Measurements from ENCODE around the gene PNMA1. TPM values are rescaled to one million over a fixed set of nuclear protein-coding genes. Genes with fewer than 3 reads are reported as not detected.

Gene PNMA1
- polyA plus RNA-seq, 2 donors: 12.7 to 13.2 TPM

DNA sequence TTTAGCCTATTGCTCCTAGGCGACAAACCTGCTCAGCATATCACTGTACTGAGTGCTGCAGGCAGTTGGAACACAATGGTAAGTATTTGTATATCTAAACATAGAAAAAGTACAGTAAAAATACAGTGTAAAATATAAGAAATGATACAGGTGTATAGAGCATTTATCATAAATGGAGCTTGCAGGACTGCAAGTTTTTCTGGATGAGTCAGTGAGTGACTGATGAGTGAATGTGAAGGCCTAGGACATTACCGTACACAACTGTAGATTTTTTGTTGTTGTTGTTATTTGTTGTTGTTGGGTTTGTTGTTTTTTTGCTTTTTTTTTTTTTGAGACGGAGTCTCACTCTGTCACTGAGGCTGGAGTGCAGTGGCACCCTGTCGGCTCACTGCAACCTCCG lies 33.4 kb downstream of the PNMA1 start:
- no peak overlapping the region for H3K27ac ChIP-seq (ENCODE audit: low read depth in 2 of 2, low read length in 1 of 2)
- no peaks in the 10 kb centered on the region for H3K4me1 ChIP-seq (ENCODE audit: control insufficient read depth in 2 of 2, insufficient read depth in 2 of 2, low read length in 1 of 2)
- H3K27me3 ChIP-seq (ENCODE audit: control insufficient read depth in 1 of 2, insufficient read depth in 2 of 2, low read length in 2 of 2): no peaks in the 10 kb centered on the region
- H3K9me3 ChIP-seq (ENCODE audit: control insufficient read depth in 2 of 2, insufficient read depth in 1 of 2, low read depth in 1 of 2, low read length in 1 of 2): no peaks in the 10 kb centered on the region
- H3K4me3 ChIP-seq (ENCODE audit: low read depth in 1 of 2, low read length in 2 of 2): no peak overlapping the region
- no peaks in the 10 kb centered on the region for H3K36me3 ChIP-seq (ENCODE audit: control insufficient read depth in 2 of 2, insufficient read depth in 2 of 2, low read length in 1 of 2)
- 93% methylated on average over 5 of the region's 5 CpGs for WGBS, 2 donors

DNA sequence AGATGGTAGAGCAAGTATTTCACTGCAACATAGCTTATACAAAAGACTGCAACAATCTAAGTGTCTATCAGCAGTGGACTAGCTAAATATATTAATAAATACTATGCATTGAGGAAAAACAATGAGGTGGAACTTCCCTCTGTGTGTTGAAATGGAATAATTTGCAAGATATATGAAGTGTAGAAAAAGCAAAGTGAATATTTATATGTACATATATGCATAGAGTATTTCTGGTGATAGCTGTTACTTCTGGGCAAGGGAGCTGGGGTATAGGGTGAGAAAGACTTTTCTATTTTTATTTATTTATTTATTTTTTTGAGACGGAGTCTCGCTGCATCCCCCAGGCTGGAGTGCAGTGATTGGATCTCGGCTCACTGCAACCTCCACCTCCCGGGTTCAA lies 35.5 kb downstream of the PNMA1 start:
- Histone ChIP-seq H3K9me3 (ENCODE audit: control insufficient read depth in 2 of 2, insufficient read depth in 1 of 2, low read depth in 1 of 2, low read length in 1 of 2) (no peaks in the 10 kb centered on the region), H3K36me3 (ENCODE audit: control insufficient read depth in 2 of 2, insufficient read depth in 2 of 2, low read length in 1 of 2) (no peaks in the 10 kb centered on the region), H3K27ac (ENCODE audit: low read depth in 2 of 2, low read length in 1 of 2) (no peak overlapping the region), H3K27me3 (ENCODE audit: control insufficient read depth in 1 of 2, insufficient read depth in 2 of 2, low read length in 2 of 2) (no peaks in the 10 kb centered on the region), H3K4me1 (ENCODE audit: control insufficient read depth in 2 of 2, insufficient read depth in 2 of 2, low read length in 1 of 2) (no peaks in the 10 kb centered on the region), H3K4me3 (ENCODE audit: low read depth in 1 of 2, low read length in 2 of 2) (no peak overlapping the region)
- 97 to 98% methylated on average over 4 of the region's 4 CpGs for WGBS, 2 donors

DNA sequence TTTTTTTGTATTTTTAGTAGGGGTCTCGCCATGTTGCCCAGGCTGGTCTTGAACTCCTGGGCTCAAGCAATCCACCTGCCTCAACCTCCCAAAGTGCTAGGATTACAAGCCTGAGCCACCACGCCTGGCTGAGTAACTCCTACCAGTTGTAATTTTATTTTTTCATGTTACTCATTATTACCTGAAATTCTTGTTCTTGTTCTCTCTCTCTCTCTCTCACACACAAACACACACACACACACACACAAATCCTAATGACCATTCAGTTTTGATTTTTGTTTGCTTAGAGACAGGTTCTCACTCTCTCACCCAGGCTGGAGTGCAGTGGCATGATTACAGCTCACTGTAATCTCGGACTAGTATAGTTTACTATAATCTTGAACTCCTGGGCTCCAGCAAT lies 39.2 kb downstream of the PNMA1 start:
- Histone ChIP-seq H3K9me3 (ENCODE audit: control insufficient read depth in 2 of 2, insufficient read depth in 1 of 2, low read depth in 1 of 2, low read length in 1 of 2) (no peaks in the 10 kb centered on the region), H3K4me3 (ENCODE audit: low read depth in 1 of 2, low read length in 2 of 2) (no peak overlapping the region), H3K27me3 (ENCODE audit: control insufficient read depth in 1 of 2, insufficient read depth in 2 of 2, low read length in 2 of 2) (no peaks in the 10 kb centered on the region), H3K27ac (ENCODE audit: low read depth in 2 of 2, low read length in 1 of 2) (no peak overlapping the region), H3K4me1 (ENCODE audit: control insufficient read depth in 2 of 2, insufficient read depth in 2 of 2, low read length in 1 of 2) (no peaks in the 10 kb centered on the region), H3K36me3 (ENCODE audit: control insufficient read depth in 2 of 2, insufficient read depth in 2 of 2, low read length in 1 of 2) (no peaks in the 10 kb centered on the region)
- WGBS, 2 donors: 82 to 90% methylated on average over 3 of the region's 3 CpGs

DNA sequence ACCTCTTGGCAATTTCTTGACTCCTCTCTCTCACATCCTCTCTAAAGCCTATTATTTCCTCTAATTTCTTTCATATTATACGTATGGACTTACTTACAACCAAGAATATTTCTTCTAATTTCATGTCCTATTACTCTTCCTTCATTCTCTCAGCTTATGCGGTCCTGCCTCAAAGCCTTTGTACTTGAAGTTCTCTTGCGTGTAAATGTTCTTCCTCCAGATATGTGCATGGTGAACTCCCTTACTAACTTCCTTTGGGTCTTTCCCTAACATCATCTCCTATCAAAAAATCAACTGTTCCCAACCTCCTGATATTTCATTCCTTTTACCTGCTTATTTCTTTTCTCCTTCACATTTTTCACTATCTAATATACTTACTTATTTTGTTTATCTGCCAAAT lies 46.3 kb downstream of the PNMA1 start:
- Histone ChIP-seq H3K36me3 (ENCODE audit: control insufficient read depth in 2 of 2, insufficient read depth in 2 of 2, low read length in 1 of 2) (no peaks in the 10 kb centered on the region), H3K27ac (ENCODE audit: low read depth in 2 of 2, low read length in 1 of 2) (no peak overlapping the region), H3K27me3 (ENCODE audit: control insufficient read depth in 1 of 2, insufficient read depth in 2 of 2, low read length in 2 of 2) (no peaks in the 10 kb centered on the region), H3K4me1 (ENCODE audit: control insufficient read depth in 2 of 2, insufficient read depth in 2 of 2, low read length in 1 of 2) (no peaks in the 10 kb centered on the region), H3K9me3 (ENCODE audit: control insufficient read depth in 2 of 2, insufficient read depth in 1 of 2, low read depth in 1 of 2, low read length in 1 of 2) (no peaks in the 10 kb centered on the region), H3K4me3 (ENCODE audit: low read depth in 1 of 2, low read length in 2 of 2) (no peak overlapping the region)
- 92 to 95% methylated on average over 3 of the region's 3 CpGs for WGBS, 2 donors

DNA sequence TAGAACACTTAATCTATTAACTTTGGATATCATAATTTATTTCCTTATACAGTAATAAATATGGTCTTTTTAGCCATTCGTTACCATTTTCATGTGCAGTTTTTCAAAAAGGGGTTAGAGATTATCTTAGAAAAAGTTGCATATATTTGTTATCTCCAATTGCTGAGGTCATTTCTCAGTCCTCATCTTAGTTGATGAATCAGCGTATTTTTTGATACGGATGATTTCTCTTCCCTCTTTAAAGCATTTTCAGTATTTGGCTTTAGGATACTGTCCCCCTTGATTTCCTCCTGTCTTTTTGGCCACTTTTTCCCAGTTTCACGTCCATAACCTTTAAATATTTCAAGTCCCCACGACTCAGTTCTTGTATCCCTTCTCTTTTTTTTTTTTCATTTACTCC lies 47.6 kb downstream of the PNMA1 start:
- Histone ChIP-seq H3K4me3 (ENCODE audit: low read depth in 1 of 2, low read length in 2 of 2) (no peak overlapping the region), H3K27ac (ENCODE audit: low read depth in 2 of 2, low read length in 1 of 2) (no peak overlapping the region), H3K36me3 (ENCODE audit: control insufficient read depth in 2 of 2, insufficient read depth in 2 of 2, low read length in 1 of 2) (no peaks in the 10 kb centered on the region), H3K27me3 (ENCODE audit: control insufficient read depth in 1 of 2, insufficient read depth in 2 of 2, low read length in 2 of 2) (no peaks in the 10 kb centered on the region), H3K9me3 (ENCODE audit: control insufficient read depth in 2 of 2, insufficient read depth in 1 of 2, low read depth in 1 of 2, low read length in 1 of 2) (no peaks in the 10 kb centered on the region), H3K4me1 (ENCODE audit: control insufficient read depth in 2 of 2, insufficient read depth in 2 of 2, low read length in 1 of 2) (no peaks in the 10 kb centered on the region)
- WGBS, 2 donors: 91 to 92% methylated on average over 5 of the region's 5 CpGs

DNA sequence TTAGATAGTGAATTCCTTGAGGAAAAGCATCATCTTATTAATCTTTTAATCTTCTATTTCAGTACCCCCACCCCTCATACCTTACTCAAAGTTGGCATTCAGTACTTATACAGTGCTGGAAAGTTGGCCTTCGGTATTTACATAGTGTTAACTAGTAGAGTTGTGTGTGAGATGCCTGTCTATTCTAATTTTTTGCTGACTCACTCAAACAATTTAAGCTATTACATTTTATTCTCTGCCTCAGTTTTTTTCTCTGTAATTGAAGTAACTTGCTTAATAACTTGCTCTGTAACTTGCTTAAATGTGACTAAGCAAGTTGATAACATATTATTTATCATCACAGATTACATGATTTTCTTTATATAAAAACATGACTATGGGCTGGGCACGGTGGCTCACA lies 49.1 kb downstream of the PNMA1 start:
- Histone ChIP-seq H3K4me1 (ENCODE audit: control insufficient read depth in 2 of 2, insufficient read depth in 2 of 2, low read length in 1 of 2) (no peaks in the 10 kb centered on the region), H3K36me3 (ENCODE audit: control insufficient read depth in 2 of 2, insufficient read depth in 2 of 2, low read length in 1 of 2) (peaks cover 0 to 3% of the 10 kb centered on the region in 2 donors), H3K9me3 (ENCODE audit: control insufficient read depth in 2 of 2, insufficient read depth in 1 of 2, low read depth in 1 of 2, low read length in 1 of 2) (no peaks in the 10 kb centered on the region), H3K27me3 (ENCODE audit: control insufficient read depth in 1 of 2, insufficient read depth in 2 of 2, low read length in 2 of 2) (no peaks in the 10 kb centered on the region), H3K4me3 (ENCODE audit: low read depth in 1 of 2, low read length in 2 of 2) (no peak overlapping the region), H3K27ac (ENCODE audit: low read depth in 2 of 2, low read length in 1 of 2) (no peak overlapping the region)
- 88 to 98% methylated on average over 2 of the region's 2 CpGs for WGBS, 2 donors

DNA sequence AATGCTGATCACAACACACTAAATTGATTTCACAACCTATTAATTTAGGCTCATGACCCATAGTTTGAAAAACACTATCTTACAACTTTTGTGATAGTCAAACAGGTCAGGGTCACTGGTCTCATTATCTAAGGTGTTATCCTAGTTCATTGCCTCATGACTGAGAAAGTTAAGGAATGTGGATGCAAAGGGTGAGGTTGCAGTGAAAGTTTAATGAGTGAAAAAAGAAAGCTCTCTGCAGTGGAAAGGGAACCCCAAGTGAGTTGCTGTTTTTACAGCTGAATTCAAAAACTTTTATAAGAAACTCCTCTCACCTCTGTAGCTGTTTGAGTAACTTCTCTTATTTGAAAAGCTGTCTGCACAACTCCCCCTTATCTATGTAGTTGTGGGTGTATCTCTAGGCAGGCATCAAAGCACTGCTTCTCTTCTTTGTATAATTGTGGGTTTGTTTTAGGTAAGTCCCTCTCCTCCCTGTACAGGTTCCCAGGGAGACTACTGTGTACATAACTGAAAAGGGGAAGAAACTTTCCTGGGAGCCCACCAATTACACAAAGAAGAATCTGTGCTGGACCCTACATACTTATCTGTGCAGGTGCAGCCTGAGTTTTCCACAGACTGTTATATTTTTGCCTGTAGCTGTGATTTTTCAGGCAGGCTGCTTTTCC lies 50.5 kb downstream of the PNMA1 start:
- no peaks in the 10 kb centered on the region for H3K4me1 ChIP-seq (ENCODE audit: control insufficient read depth in 2 of 2, insufficient read depth in 2 of 2, low read length in 1 of 2)
- H3K27ac ChIP-seq (ENCODE audit: low read depth in 2 of 2, low read length in 1 of 2): no peak overlapping the region
- H3K9me3 ChIP-seq (ENCODE audit: control insufficient read depth in 2 of 2, insufficient read depth in 1 of 2, low read depth in 1 of 2, low read length in 1 of 2): no peaks in the 10 kb centered on the region
- H3K27me3 ChIP-seq (ENCODE audit: control insufficient read depth in 1 of 2, insufficient read depth in 2 of 2, low read length in 2 of 2): no peaks in the 10 kb centered on the region
- H3K36me3 ChIP-seq (ENCODE audit: control insufficient read depth in 2 of 2, insufficient read depth in 2 of 2, low read length in 1 of 2): peaks cover 0 to 3% of the 10 kb centered on the region in 2 donors
- no peak overlapping the region for H3K4me3 ChIP-seq (ENCODE audit: low read depth in 1 of 2, low read length in 2 of 2)

DNA sequence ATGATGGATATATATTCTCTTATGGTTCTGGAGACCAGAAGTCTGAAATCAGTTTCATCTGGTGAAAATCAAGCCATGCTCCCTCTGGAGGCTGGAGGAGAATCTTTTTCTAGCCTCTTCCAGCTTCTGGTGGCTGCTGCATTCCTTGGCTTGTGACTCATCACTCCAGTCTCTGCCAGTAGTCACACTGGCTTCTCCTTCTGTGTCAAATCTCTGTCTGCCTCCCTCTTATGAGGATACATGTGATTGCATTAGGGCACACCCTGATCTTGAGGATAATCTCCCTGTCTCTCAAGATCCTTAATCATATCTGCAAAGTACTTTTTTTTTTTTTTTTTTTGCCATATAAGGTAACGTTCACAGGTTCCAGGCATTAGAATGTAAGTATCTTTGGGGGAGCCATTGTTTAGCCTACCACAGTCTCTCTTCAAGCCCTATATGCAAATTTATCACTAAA lies 51.7 kb downstream of the PNMA1 start:
- WGBS, 2 donors: 46 to 52% methylated on average over 1 of the region's 1 CpG

DNA sequence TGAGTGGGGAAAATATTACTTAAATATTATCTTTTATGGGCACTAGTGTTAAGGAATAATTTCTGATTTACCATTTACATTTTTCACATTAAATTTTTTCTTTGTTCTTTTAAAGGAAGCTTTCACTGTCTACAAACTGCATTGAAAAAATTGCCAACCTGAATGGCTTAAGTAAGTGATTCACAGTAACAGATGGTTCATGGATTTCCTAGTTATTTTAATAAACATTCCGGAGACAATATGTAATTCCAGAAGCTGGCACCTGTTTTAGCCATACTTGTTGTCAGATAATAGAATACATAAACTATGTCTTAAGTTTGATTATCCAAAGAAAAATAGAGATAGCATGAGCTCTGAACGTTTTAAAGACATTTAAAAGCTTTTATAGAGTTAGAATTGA lies 52.3 kb downstream of the PNMA1 start:
- 79 to 80% methylated on average over 2 of the region's 2 CpGs for WGBS, 2 donors
- no peaks in the 10 kb centered on the region for H3K9me3 ChIP-seq (ENCODE audit: control insufficient read depth in 2 of 2, insufficient read depth in 1 of 2, low read depth in 1 of 2, low read length in 1 of 2)
- H3K27me3 ChIP-seq (ENCODE audit: control insufficient read depth in 1 of 2, insufficient read depth in 2 of 2, low read length in 2 of 2): no peaks in the 10 kb centered on the region
- no peak overlapping the region for H3K27ac ChIP-seq (ENCODE audit: low read depth in 2 of 2, low read length in 1 of 2)
- H3K4me1 ChIP-seq (ENCODE audit: control insufficient read depth in 2 of 2, insufficient read depth in 2 of 2, low read length in 1 of 2): no peaks in the 10 kb centered on the region
- H3K4me3 ChIP-seq (ENCODE audit: low read depth in 1 of 2, low read length in 2 of 2): no peak overlapping the region
- peaks cover 0 to 3% of the 10 kb centered on the region in 2 donors for H3K36me3 ChIP-seq (ENCODE audit: control insufficient read depth in 2 of 2, insufficient read depth in 2 of 2, low read length in 1 of 2)

More for the DNA sequence above, 51.7 kb downstream of the PNMA1 start:
- Histone ChIP-seq H3K27ac (ENCODE audit: low read depth in 2 of 2, low read length in 1 of 2) (no peak overlapping the region), H3K4me1 (ENCODE audit: control insufficient read depth in 2 of 2, insufficient read depth in 2 of 2, low read length in 1 of 2) (no peaks in the 10 kb centered on the region), H3K9me3 (ENCODE audit: control insufficient read depth in 2 of 2, insufficient read depth in 1 of 2, low read depth in 1 of 2, low read length in 1 of 2) (no peaks in the 10 kb centered on the region), H3K27me3 (ENCODE audit: control insufficient read depth in 1 of 2, insufficient read depth in 2 of 2, low read length in 2 of 2) (no peaks in the 10 kb centered on the region), H3K4me3 (ENCODE audit: low read depth in 1 of 2, low read length in 2 of 2) (no peak overlapping the region), H3K36me3 (ENCODE audit: control insufficient read depth in 2 of 2, insufficient read depth in 2 of 2, low read length in 1 of 2) (peaks cover 0 to 3% of the 10 kb centered on the region in 2 donors)

All from esophagus (tissue), 2 donors.